Measurements from ENCODE around the gene APOF. TPM values are rescaled to one million over a fixed set of nuclear protein-coding genes. Genes with fewer than 3 reads are reported as not detected.
"Not testable (repeated sequence)": the region's sequence is repeated elsewhere in the genome, so short reads cannot be mapped to it uniquely, and the experiment has no call there.

APOF gene
- total RNA-seq, 6 experiments from 2014 or later = 110 to 270 (median 205) TPM

DNA sequence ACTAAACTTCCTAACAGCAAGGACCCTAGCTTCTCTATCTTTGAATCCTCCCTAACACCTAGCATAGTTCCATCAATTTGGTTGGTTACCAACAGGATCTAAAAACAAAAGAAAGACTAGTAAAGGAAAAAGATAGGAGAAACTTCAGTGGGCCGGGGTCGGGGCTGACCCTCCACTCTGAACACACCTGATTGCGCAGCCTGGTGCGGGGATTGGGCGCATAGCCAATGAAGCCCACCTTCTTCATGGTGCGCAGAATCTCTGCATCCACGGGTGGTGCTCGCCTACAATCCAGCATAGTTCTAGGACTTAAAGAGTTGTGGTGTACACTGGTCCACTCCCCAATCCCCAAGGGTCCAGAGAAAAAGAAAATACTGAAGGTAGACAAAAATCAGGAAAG is 36.5 kb downstream of the APOF start:
- 76% methylated on average over 5 of the region's 8 CpGs for WGBS (ENCODE audit: insufficient coverage, low coverage, low lambda C conversion rate, missing lambda C conversion rate)
- Histone ChIP-seq H3K4me1 (peaks cover 0 to 3% (median 0%) of the 10 kb centered on the region in 4 donors), H3K9me3 (no peaks in the 10 kb centered on the region), H3K36me3 (peaks cover 0 to 65% (median 36%) of the 10 kb centered on the region in 4 donors), H3K27me3 (no peaks in the 10 kb centered on the region), H3K27ac (no peak overlapping the region), H3K4me3 (no peak overlapping the region)
- ATAC-seq = no peak
- intact Hi-C loops (cut with DNase I) = no loop called here
- TF ChIP-seq, protein P1, sequence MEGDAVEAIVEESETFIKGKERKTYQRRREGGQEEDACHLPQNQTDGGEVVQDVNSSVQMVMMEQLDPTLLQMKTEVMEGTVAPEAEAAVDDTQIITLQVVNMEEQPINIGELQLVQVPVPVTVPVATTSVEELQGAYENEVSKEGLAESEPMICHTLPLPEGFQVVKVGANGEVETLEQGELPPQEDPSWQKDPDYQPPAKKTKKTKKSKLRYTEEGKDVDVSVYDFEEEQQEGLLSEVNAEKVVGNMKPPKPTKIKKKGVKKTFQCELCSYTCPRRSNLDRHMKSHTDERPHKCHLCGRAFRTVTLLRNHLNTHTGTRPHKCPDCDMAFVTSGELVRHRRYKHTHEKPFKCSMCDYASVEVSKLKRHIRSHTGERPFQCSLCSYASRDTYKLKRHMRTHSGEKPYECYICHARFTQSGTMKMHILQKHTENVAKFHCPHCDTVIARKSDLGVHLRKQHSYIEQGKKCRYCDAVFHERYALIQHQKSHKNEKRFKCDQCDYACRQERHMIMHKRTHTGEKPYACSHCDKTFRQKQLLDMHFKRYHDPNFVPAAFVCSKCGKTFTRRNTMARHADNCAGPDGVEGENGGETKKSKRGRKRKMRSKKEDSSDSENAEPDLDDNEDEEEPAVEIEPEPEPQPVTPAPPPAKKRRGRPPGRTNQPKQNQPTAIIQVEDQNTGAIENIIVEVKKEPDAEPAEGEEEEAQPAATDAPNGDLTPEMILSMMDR (IDR thresholded peaks at IDR 0.05) = no peak
- TF ChIP-seq POLR2A (IDR thresholded peaks at IDR 0.05) = no peak
- DNase-seq = no peak

DNA sequence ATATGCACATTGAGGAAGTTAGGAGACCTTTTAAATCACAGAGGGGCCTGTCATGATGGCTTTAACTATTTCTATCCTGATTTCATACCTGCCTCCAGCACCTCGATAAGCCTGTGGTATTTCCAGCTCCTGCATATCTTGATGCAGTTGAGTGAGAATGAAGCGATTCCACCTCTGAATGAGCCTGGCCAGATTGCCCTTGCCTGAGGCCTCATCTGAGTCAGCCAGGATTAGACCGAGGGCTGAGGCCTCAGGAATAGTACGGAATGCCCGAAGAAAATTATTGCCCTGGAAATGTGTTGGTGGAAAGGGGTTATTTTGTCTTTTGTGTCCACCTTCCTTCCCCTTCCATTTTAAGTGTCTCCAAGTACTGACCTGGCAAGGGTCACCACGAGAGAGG is 38.5 kb downstream of the APOF start:
- Histone ChIP-seq H3K4me3 (no peak overlapping the region), H3K27me3 (no peaks in the 10 kb centered on the region), H3K36me3 (peaks cover 0 to 82% (median 44%) of the 10 kb centered on the region in 4 donors), H3K9me3 (no peaks in the 10 kb centered on the region), H3K27ac (no peak overlapping the region), H3K4me1 (peaks cover 0 to 3% (median 0%) of the 10 kb centered on the region in 4 donors)
- ATAC-seq (no peak), DNase-seq (no peak)
- 89% methylated on average over 5 of the region's 6 CpGs for WGBS (ENCODE audit: insufficient coverage, low coverage, low lambda C conversion rate, missing lambda C conversion rate)
- no peak for TF ChIP-seq POLR2A (IDR thresholded peaks at IDR 0.05)
- TF ChIP-seq, protein P1 (IDR thresholded peaks at IDR 0.05) = no peak
- intact Hi-C loops (cut with DNase I) = no loop called here

DNA sequence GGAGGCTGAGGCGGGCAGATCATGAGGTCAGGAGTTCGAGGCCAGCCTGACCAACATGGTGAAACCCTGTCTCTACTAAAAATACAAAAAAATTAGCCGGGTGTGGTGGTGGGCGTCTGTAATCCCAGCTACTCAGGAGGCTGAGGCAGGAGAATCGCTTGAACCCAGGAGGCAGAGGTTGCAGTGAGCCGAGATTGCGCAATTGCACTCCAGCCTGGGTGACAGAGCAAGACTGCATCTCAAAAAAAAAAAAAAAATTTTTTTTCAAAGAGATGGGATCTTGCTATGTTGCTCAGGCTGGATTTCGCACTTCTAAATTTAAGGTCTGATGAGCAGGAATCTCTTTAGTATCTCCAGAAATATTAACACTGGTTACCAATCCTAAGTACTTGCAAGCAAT is 41.0 kb downstream of the APOF start:
- H3K36me3 ChIP-seq = peaks cover 0 to 70% (median 39%) of the 10 kb centered on the region in 4 donors
- 96% methylated on average over 5 of the region's 8 CpGs for WGBS (ENCODE audit: insufficient coverage, low coverage, low lambda C conversion rate, missing lambda C conversion rate)
- DNase-seq = not testable (repeated sequence)

DNA sequence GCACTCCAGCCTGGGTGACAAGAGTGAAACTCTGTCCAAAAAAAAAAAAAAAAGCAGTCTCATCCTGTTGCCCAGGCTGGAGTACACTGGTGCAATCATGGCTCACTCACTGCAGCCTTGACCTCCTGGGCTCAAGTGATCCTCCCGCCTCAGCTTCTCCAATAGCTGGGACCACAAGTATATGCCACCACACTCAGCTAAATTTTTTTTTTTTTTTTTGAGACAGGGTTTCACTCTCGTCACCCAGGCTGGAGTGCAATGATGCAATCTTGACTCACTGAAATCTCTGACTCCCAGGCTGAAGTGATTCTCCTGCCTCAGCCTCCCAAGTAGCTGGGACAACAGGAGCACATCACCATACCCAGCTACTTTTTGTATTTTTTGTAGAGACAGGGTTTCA is 41.6 kb downstream of the APOF start:
- WGBS (ENCODE audit: insufficient coverage, low coverage, low lambda C conversion rate, missing lambda C conversion rate) = 80% methylated on average over 2 of the region's 2 CpGs
- no peaks in the 10 kb centered on the region for H3K9me3 ChIP-seq
- H3K27me3 ChIP-seq = no peaks in the 10 kb centered on the region
- H3K4me1 ChIP-seq = peaks cover 0 to 3% (median 2%) of the 10 kb centered on the region in 4 donors
- H3K4me3 ChIP-seq = no peak overlapping the region
- TF ChIP-seq, protein P1 (IDR thresholded peaks at IDR 0.05) = no peak
- no peak for TF ChIP-seq POLR2A (IDR thresholded peaks at IDR 0.05)
- ATAC-seq (no peak), DNase-seq (no peak)
- peaks cover 0 to 64% (median 36%) of the 10 kb centered on the region in 4 donors for H3K36me3 ChIP-seq
- intact Hi-C loops (cut with DNase I) = no loop called here
- no peak overlapping the region for H3K27ac ChIP-seq

More for the DNA sequence above, 41.0 kb downstream of the APOF start:
- H3K27ac ChIP-seq; H3K9me3 ChIP-seq; H3K4me1 ChIP-seq; ATAC-seq; H3K27me3 ChIP-seq; H3K4me3 ChIP-seq; intact Hi-C loops (cut with DNase I): not testable (repeated sequence)

DNA sequence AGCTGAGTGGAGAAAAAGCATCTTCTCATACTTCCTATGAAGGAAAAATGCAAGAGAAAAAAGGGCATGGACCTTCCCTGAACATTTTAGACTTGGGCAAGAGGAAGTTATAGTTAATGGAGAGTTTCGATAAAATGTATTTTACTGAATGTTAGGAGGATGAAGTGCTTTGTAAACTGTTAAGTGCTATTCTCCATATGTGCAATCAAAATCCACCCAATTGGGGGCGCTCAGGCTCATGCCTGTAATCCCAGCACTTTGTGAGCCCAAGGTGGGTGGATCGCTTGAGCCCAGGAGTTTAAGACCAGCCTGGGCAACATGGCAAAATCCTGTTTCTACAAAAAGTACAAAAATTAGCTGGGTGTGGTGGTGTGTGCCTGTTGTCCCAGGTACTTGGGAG is 45.0 kb downstream of the APOF start:
- ATAC-seq = no peak
- TF ChIP-seq POLR2A (IDR thresholded peaks at IDR 0.05) = no peak
- TF ChIP-seq, protein P1 (IDR thresholded peaks at IDR 0.05) = no peak
- H3K4me3 ChIP-seq = no peak overlapping the region
- no peak for DNase-seq
- intact Hi-C loops (cut with DNase I) = no loop called here
- peaks cover 0 to 44% (median 21%) of the 10 kb centered on the region in 4 donors for H3K36me3 ChIP-seq
- H3K9me3 ChIP-seq = no peaks in the 10 kb centered on the region
- peaks cover 0 to 13% (median 5%) of the 10 kb centered on the region in 4 donors for H3K4me1 ChIP-seq
- no peaks in the 10 kb centered on the region for H3K27me3 ChIP-seq
- H3K27ac ChIP-seq = no peak overlapping the region
- WGBS (ENCODE audit: insufficient coverage, low coverage, low lambda C conversion rate, missing lambda C conversion rate) = 91% methylated on average over 3 of the region's 3 CpGs

Data from right lobe of liver (tissue), 6 donors.